HCT116 (cell line): Measurements from ENCODE around the gene SLC8A2. TPM values are rescaled to one million over a fixed set of nuclear protein-coding genes. Genes with fewer than 3 reads are reported as not detected.

Experiments
- ATAC-seq: fragments of 200-7000 bp; cut with Tn5 transposase; 2 replicates; pipeline ENCODE4 v1.9.1; 2020; ENCODE audit warnings: mild to moderate bottlenecking, moderate library complexity
- BruUV-seq: library from RNA; stranded (reverse); fragments of 400-500 nt; replicated peaks from 2 replicates; lab custom pipeline; 2021; lab: Mats Ljungman, UMichigan
- CTCF ChIA-PET: fragments of 300-600 bp; sonication (Branson Sonifier 250); formaldehyde crosslinking; loops from one replicate; lab custom pipeline; 2021; ENCODE audit warnings: antibody characterized with exemption; lab: Charles Lee
- POLR2A ChIA-PET: fragments of 300-600, 350-600 bp; sonication (Branson Sonifier 250); formaldehyde crosslinking; loops from one replicate; lab custom pipeline; 2021; ENCODE audit warnings: antibody characterized with exemption; lab: Charles Lee
- RAD21 ChIA-PET, 2 experiments: fragments of 300-600 bp; sonication (Branson Sonifier 250); formaldehyde crosslinking; loops; one replicate each; lab custom pipeline; 2023; ENCODE audit warnings: low total read pairs in 2 of 2; ENCODE audit not compliant: uncharacterized antibody in 2 of 2, unreplicated experiment in 2 of 2, low non-redundant PET in 1 of 2; lab: Charles Lee
- DNase-seq: peaks from one replicate; pipeline ENCODE4 v3.0.0-alpha.2; 2010; ENCODE audit warnings: low read depth, low spot score
- H2AFZ ChIP-seq: fragments of 200-600 bp; shearing (Covaris generic), sonication (generic); 2 replicates; pipeline ENCODE4 v1.6.1; 2017; ENCODE audit warnings: low read depth, mixed run types, mixed read lengths, antibody characterized with exemption, low read length; ENCODE audit not compliant: poor library complexity, severe bottlenecking
- H3K27ac ChIP-seq: 2 replicates; pipeline ENCODE4 v1.5.1; 2012; ENCODE audit warnings: low read depth, low read length
- H3K27me3 ChIP-seq: fragments of 200-600 bp; sonication (generic); 2 replicates; pipeline ENCODE4 v1.6.1; 2016; ENCODE audit warnings: mixed run types, low read length, mixed read lengths; ENCODE audit not compliant: insufficient read depth
- H3K36me3 ChIP-seq, 2 experiments: fragments of 200-500 bp in 1 of 2; fragments of 200-600 bp in 1 of 2; sonication (Bioruptor generic) in 1 of 2; sonication (generic) in 1 of 2; 2 replicates each; pipeline versions ENCODE4 v1.5.1 to v1.6.1; 2014 to 2016; ENCODE audit warnings: low read length in 2 of 2, inconsistent platforms in 1 of 2, mixed read lengths in 1 of 2, mixed run types in 1 of 2; ENCODE audit not compliant: insufficient read depth in 2 of 2, control insufficient read depth in 1 of 2
- H3K4me1 ChIP-seq, 2 experiments: fragments of 200-600 bp in 1 of 2; sonication (generic) in 1 of 2; 2 replicates each; pipeline versions ENCODE4 v1.5.1 to v1.6.1; 2012 to 2017; ENCODE audit warnings: low read length in 2 of 2, inconsistent platforms in 1 of 2, mild to moderate bottlenecking in 1 of 2, mixed read lengths in 1 of 2, mixed run types in 1 of 2, moderate library complexity in 1 of 2; ENCODE audit not compliant: insufficient read depth in 2 of 2, control insufficient read depth in 1 of 2
- H3K4me2 ChIP-seq: fragments of 200-600 bp; sonication (generic); 2 replicates; pipeline ENCODE4 v1.6.1; 2017; ENCODE audit warnings: mixed run types, low read length, mixed read lengths
- H3K4me3 ChIP-seq, 2 experiments: fragments of 200-600 bp in 1 of 2; sonication (generic) in 1 of 2; replicated peaks in 1 of 2; 2 replicates each; pipeline ENCODE4 v1.5.1; 2011 to 2016; ENCODE audit warnings: low read length in 2 of 2, control low read depth in 1 of 2, low read depth in 1 of 2, mild to moderate bottlenecking in 1 of 2, mixed read lengths in 1 of 2, mixed run types in 1 of 2
- H3K79me2 ChIP-seq: fragments of 200-600 bp; sonication (generic); 2 replicates; pipeline ENCODE4 v1.6.1; 2017; ENCODE audit warnings: mild to moderate bottlenecking, mixed run types, low read length, moderate library complexity, mixed read lengths; ENCODE audit not compliant: insufficient read depth
- H3K9ac ChIP-seq: fragments of 200-600 bp; sonication (generic); 2 replicates; pipeline ENCODE4 v1.6.1; 2016; ENCODE audit warnings: low read length, mixed read lengths
- H3K9me2 ChIP-seq: fragments of 200-600 bp; sonication (generic), shearing (Covaris generic); 2 replicates; pipeline ENCODE4 v1.6.1; 2017; ENCODE audit warnings: mixed run types, mild to moderate bottlenecking, moderate library complexity; ENCODE audit not compliant: insufficient read depth
- H3K9me3 ChIP-seq, 2 experiments: fragments of 200-500 bp in 1 of 2; fragments of 200-600 bp in 1 of 2; sonication (Bioruptor generic) in 1 of 2; sonication (generic) in 1 of 2; 2 replicates each; pipeline ENCODE4 v1.6.1; 2014 to 2017; ENCODE audit warnings: low read length in 2 of 2, mixed read lengths in 2 of 2, inconsistent platforms in 1 of 2, low read depth in 1 of 2, mild to moderate bottlenecking in 1 of 2, mixed run types in 1 of 2, moderate library complexity in 1 of 2; ENCODE audit not compliant: control insufficient read depth in 1 of 2, insufficient read depth in 1 of 2
- H4K20me1 ChIP-seq: fragments of 200-600 bp; sonication (generic), shearing (Covaris generic); 2 replicates; pipeline ENCODE4 v1.6.1; 2017; ENCODE audit warnings: mixed run types, mild to moderate bottlenecking, moderate library complexity; ENCODE audit not compliant: insufficient read depth
- EGR1 ChIP-seq: IDR thresholded peaks from 2 replicates; pipeline ENCODE4 v1.6.1; 2012; ENCODE audit warnings: low read depth
- ELF1 ChIP-seq: IDR thresholded peaks from 2 replicates; pipeline ENCODE4 v1.6.1; 2012; ENCODE audit warnings: low read depth, borderline replicate concordance
- FOSL1 ChIP-seq: IDR thresholded peaks from 2 replicates; pipeline ENCODE4 v1.6.1; 2012; ENCODE audit warnings: low read depth
- JUND ChIP-seq: IDR thresholded peaks from 2 replicates; pipeline ENCODE4 v1.6.1; 2012
- POLR2A ChIP-seq: IDR thresholded peaks from 2 replicates; pipeline ENCODE4 v1.7.0; 2011; ENCODE audit warnings: borderline replicate concordance; ENCODE audit not compliant: insufficient read depth, insufficient read length; ENCODE audit errors: extremely low read depth
- RAD21 ChIP-seq: IDR thresholded peaks from 2 replicates; pipeline ENCODE4 v1.6.1; 2012; ENCODE audit warnings: low read depth, mild to moderate bottlenecking
- SRF ChIP-seq: IDR thresholded peaks from 2 replicates; pipeline ENCODE4 v1.6.1; 2012; ENCODE audit warnings: low read depth
- ZNF274 ChIP-seq: fragments of 200-500 bp; sonication (Bioruptor generic); IDR thresholded peaks from 2 replicates; pipeline ENCODE4 v1.6.1; 2014; ENCODE audit warnings: mild to moderate bottlenecking, low read depth, low read length, inconsistent platforms
- intact Hi-C: fragments of 100-400 bp; cut with micrococcal nuclease; formaldehyde crosslinking; loops from 2 replicates; pipeline ENCODE4 v1.10.0; 2022
- total RNA-seq: library from RNA; stranded (reverse); gene quantifications from one replicate; pipeline ENCODE4 v1.2.1, GENCODE V29; 2021; ENCODE audit not compliant: unreplicated experiment
- TF ChIP-seq, protein P1 (sequence below), 3 experiments: fragments of 200-600 bp in 1 of 3; sonication (generic) in 1 of 3; IDR thresholded peaks in 2 of 3; conservative IDR thresholded peaks in 1 of 3; 2 replicates each; pipeline ENCODE4 v1.5.1; 2012 to 2017; ENCODE audit warnings: low read depth in 2 of 3, low read length in 2 of 3, antibody characterized with exemption in 1 of 3, borderline replicate concordance in 1 of 3, control low read depth in 1 of 3, mild to moderate bottlenecking in 1 of 3, mixed read lengths in 1 of 3, mixed run types in 1 of 3, moderate library complexity in 1 of 3; ENCODE audit not compliant: insufficient read depth in 1 of 3
- TF ChIP-seq, protein P2 (sequence below): IDR thresholded peaks from 2 replicates; pipeline ENCODE4 v1.6.1; 2012; ENCODE audit warnings: low read depth

Gene SLC8A2
- total RNA-seq, 1 experiment from 2014 or later = 0.98 TPM

DNA sequence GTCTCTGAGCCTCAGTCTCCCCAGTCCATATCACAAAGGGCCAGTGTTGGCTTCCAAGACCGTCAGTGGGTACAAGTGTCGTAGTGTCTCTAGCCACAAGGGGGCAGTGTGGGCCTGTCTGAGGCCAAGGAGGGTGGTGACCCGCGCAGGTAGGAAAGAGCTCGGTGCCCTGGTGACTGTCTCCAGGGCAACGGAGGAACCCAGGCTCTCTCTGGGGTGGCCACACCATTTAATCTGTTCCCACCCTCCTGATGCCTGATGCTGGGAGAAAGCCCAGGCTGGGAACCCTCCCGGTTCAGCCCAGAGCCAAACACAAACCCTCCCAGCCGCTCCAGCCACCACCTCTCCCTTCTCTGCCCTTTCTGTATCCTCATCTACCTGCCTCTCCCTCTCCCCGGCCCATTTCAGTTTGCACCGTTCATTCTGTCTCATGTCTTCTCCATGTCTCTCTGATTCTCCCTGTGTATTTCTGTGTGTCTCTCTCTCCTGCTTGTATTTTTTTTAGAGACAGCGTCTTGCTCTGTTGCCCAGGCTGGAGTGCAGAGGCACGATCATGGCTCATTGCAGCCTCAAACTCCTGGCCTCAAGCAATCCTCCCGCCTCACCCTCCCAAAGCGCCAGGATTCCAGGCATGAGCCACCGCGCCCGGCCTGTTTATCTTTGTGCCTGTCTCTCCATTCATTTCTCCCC is 34.8 kb downstream of the SLC8A2 start:
- peaks cover 0 to 10% of the 10 kb centered on the region in 2 experiments; a peak in 2 of 4 replicates for H3K4me1 ChIP-seq
- ATAC-seq (peak; percentile 96), DNase-seq (peak; percentile 62)
- no peaks in the 10 kb centered on the region for H3K27me3 ChIP-seq
- H2AFZ ChIP-seq = no peak overlapping the region
- H3K4me3 ChIP-seq = no peak overlapping the region
- H3K9me3 ChIP-seq = no peaks in the 10 kb centered on the region
- H3K27ac ChIP-seq = no peak overlapping the region
- no peaks in the 10 kb centered on the region for H4K20me1 ChIP-seq
- BruUV-seq = no TSS peak
- H3K4me2 ChIP-seq = no peak overlapping the region
- no peaks in the 10 kb centered on the region for H3K9me2 ChIP-seq
- H3K36me3 ChIP-seq = no peaks in the 10 kb centered on the region
- CTCF ChIA-PET = interaction anchor here (0.6 to 2.5 kb wide), 21 partner anchors 9 to 309 kb away, joined by 3 to 68 read pairs (median 6); partner anchors contain the start of genes EHD2, KPTN, MEIS3 and NAPA
- intact Hi-C loops = loop anchor here (1.0 kb wide), 3 partner anchors 78 to 270 kb away; partner anchors contain the start of gene NAPA
- POLR2A ChIA-PET = interaction anchor here (0.6 to 0.9 kb wide), 3 partner anchors 9 to 270 kb away, joined by 3 to 5 read pairs (median 3); no protein-coding TSS in a partner anchor
- RAD21 ChIA-PET = interaction anchor here (0.5 to 2.0 kb wide), 14 partner anchors 8 to 307 kb away, joined by 3 to 15 read pairs (median 5); partner anchors contain the start of genes KPTN (in 2 of the 2) and NAPA (in 1 of the 2)
- H3K79me2 ChIP-seq = no peaks in the 10 kb centered on the region
- TF ChIP-seq EGR1 = no peak
- TF ChIP-seq, protein P1, sequence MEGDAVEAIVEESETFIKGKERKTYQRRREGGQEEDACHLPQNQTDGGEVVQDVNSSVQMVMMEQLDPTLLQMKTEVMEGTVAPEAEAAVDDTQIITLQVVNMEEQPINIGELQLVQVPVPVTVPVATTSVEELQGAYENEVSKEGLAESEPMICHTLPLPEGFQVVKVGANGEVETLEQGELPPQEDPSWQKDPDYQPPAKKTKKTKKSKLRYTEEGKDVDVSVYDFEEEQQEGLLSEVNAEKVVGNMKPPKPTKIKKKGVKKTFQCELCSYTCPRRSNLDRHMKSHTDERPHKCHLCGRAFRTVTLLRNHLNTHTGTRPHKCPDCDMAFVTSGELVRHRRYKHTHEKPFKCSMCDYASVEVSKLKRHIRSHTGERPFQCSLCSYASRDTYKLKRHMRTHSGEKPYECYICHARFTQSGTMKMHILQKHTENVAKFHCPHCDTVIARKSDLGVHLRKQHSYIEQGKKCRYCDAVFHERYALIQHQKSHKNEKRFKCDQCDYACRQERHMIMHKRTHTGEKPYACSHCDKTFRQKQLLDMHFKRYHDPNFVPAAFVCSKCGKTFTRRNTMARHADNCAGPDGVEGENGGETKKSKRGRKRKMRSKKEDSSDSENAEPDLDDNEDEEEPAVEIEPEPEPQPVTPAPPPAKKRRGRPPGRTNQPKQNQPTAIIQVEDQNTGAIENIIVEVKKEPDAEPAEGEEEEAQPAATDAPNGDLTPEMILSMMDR (IDR thresholded peaks at IDR 0.05 in 2 of 3, conservative IDR thresholded peaks at IDR 0.05 in 1 of 3; ENCODE audit: borderline replicate concordance in 1 of 3, insufficient read depth in 1 of 3, low read depth in 2 of 3, low read length in 2 of 3) = peak; percentile 91 to 96 (median 92)
- TF ChIP-seq SRF = no peak
- TF ChIP-seq POLR2A = no peak
- TF ChIP-seq ZNF274 = no peak
- TF ChIP-seq JUND = no peak
- TF ChIP-seq FOSL1 = no peak
- TF ChIP-seq RAD21 = peak; percentile 99
- TF ChIP-seq, protein P2, sequence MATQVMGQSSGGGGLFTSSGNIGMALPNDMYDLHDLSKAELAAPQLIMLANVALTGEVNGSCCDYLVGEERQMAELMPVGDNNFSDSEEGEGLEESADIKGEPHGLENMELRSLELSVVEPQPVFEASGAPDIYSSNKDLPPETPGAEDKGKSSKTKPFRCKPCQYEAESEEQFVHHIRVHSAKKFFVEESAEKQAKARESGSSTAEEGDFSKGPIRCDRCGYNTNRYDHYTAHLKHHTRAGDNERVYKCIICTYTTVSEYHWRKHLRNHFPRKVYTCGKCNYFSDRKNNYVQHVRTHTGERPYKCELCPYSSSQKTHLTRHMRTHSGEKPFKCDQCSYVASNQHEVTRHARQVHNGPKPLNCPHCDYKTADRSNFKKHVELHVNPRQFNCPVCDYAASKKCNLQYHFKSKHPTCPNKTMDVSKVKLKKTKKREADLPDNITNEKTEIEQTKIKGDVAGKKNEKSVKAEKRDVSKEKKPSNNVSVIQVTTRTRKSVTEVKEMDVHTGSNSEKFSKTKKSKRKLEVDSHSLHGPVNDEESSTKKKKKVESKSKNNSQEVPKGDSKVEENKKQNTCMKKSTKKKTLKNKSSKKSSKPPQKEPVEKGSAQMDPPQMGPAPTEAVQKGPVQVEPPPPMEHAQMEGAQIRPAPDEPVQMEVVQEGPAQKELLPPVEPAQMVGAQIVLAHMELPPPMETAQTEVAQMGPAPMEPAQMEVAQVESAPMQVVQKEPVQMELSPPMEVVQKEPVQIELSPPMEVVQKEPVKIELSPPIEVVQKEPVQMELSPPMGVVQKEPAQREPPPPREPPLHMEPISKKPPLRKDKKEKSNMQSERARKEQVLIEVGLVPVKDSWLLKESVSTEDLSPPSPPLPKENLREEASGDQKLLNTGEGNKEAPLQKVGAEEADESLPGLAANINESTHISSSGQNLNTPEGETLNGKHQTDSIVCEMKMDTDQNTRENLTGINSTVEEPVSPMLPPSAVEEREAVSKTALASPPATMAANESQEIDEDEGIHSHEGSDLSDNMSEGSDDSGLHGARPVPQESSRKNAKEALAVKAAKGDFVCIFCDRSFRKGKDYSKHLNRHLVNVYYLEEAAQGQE = no peak
- no peak for TF ChIP-seq ELF1
- H3K9ac ChIP-seq = no peak overlapping the region
